B cell (primary cell): ENCODE data around the gene TOM1L2.

Experiments used
- EZH2 ChIP-seq: IDR thresholded peaks from 2 replicates; pipeline ENCODE4 v1.6.1; 2012; ENCODE audit warnings: borderline replicate concordance, low read depth, mild to moderate bottlenecking, moderate library complexity, low read length; ENCODE audit not compliant: insufficient read depth, poor library complexity, severe bottlenecking
- TF ChIP-seq, protein P1 (sequence below): fragments of 200-600 bp; IDR thresholded peaks from one replicate; pipeline ENCODE4 v1.8.0; 2022; ENCODE audit warnings: antibody characterized with exemption, mild to moderate bottlenecking

DNA sequence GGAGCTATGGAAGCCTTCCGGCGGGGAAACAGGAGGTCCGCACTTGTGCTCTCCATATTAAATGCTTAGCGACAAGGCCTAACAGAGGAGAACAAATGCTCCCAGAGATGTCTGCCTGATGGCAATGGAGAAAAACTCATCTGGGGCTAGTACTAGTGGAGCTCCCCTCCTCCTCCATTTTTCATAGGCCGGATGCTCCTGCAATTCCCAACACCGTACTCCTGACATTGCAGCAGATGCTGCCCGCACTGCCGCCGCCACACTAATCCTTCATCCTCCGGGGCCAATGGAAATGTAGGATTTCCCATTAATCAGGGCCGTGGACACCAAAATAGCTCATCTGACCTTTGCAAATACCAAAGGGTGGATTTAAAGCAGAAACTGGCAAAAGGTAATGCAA is 27.5 kb downstream of the TOM1L2 start:
- TF ChIP-seq, protein P1, sequence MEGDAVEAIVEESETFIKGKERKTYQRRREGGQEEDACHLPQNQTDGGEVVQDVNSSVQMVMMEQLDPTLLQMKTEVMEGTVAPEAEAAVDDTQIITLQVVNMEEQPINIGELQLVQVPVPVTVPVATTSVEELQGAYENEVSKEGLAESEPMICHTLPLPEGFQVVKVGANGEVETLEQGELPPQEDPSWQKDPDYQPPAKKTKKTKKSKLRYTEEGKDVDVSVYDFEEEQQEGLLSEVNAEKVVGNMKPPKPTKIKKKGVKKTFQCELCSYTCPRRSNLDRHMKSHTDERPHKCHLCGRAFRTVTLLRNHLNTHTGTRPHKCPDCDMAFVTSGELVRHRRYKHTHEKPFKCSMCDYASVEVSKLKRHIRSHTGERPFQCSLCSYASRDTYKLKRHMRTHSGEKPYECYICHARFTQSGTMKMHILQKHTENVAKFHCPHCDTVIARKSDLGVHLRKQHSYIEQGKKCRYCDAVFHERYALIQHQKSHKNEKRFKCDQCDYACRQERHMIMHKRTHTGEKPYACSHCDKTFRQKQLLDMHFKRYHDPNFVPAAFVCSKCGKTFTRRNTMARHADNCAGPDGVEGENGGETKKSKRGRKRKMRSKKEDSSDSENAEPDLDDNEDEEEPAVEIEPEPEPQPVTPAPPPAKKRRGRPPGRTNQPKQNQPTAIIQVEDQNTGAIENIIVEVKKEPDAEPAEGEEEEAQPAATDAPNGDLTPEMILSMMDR = no peak
- no peak for TF ChIP-seq EZH2
